IPS-18c (cell line): ENCODE measurements around the gene NFE2.
A peak's percentile ranks its signal among the peaks of the same experiment; 100 is the strongest.
"Not testable (repeated sequence)": the region's sequence is repeated elsewhere in the genome, so short reads cannot be mapped to it uniquely, and the experiment has no call there.

Experiments
- H3K4me3 ChIP-seq: 2 replicates; pipeline ENCODE4 v1.7.0; 2013; ENCODE audit warnings: low read depth, mild to moderate bottlenecking, low read length, moderate library complexity; ENCODE audit not compliant: insufficient read depth
- H3K9me3 ChIP-seq: one replicate; pipeline ENCODE4 v1.6.1; 2013; ENCODE audit warnings: mild to moderate bottlenecking, low read length, moderate library complexity; ENCODE audit not compliant: control insufficient read depth, insufficient read depth

NFE2 gene

GRCh38 chr12:54287261-54288157, 13.3 kb downstream of the NFE2 start:
- no peaks in the 10 kb centered on the region for H3K9me3 ChIP-seq
- no peak overlapping the region for H3K4me3 ChIP-seq

- H3K9me3 ChIP-seq = no peaks in the 10 kb centered on the region
- H3K4me3 ChIP-seq = no peak overlapping the region
Measured at GRCh38 chr12:54286042-54287030, 14.5 kb downstream of the NFE2 start.

GRCh38 chr12:54285150-54286041, 15.4 kb downstream of the NFE2 start:
- H3K4me3 ChIP-seq = no peak overlapping the region

GRCh38 chr12:54284070-54284780, 16.6 kb downstream of the NFE2 start:
- H3K4me3 ChIP-seq = peak overlapping the region; percentile 20; the same call in 1 of the 2 replicates
- H3K9me3 ChIP-seq = not testable (repeated sequence)

More at GRCh38 chr12:54285150-54286041, 15.4 kb downstream of the NFE2 start:
- H3K9me3 ChIP-seq = no peaks in the 10 kb centered on the region

GRCh38 chr12:54282949-54283593, 17.7 kb downstream of the NFE2 start:
- H3K9me3 ChIP-seq = no peaks in the 10 kb centered on the region
- peak overlapping the region; percentile 67 for H3K4me3 ChIP-seq

GRCh38 chr12:54281694-54282093, 19.1 kb downstream of the NFE2 start:
- peak overlapping the region; percentile 67 for H3K4me3 ChIP-seq
- H3K9me3 ChIP-seq = not testable (repeated sequence)

- peak overlapping the region; percentile 67 for H3K4me3 ChIP-seq
- not testable (repeated sequence) for H3K9me3 ChIP-seq
Measured at GRCh38 chr12:54281261-54281638, 19.6 kb downstream of the NFE2 start.

GRCh38 chr12:54280468-54281260, 20.2 kb downstream of the NFE2 start, which contains the start of gene HNRNPA1:
Gene HNRNPA1 (plus strand): TSS chr12:54280726. CDS start chr12:54280808, 82 bp downstream.
- Histone ChIP-seq H3K9me3 (no peaks in the 10 kb centered on the region), H3K4me3 (peak within 1 kb of the TSS; percentile 90)

- H3K9me3 ChIP-seq = no peaks in the 10 kb centered on the region
Measured at GRCh38 chr12:54279632-54280467, 21.0 kb downstream of the NFE2 start, which contains the start of gene CBX5. Gene CBX5 (minus strand): TSS chr12:54280122. CDS start chr12:54257650, 22,472 bp downstream.

GRCh38 chr12:54279227-54279631, 21.6 kb downstream of the NFE2 start:
- no peaks in the 10 kb centered on the region for H3K9me3 ChIP-seq
- peak overlapping the region; percentile 90 for H3K4me3 ChIP-seq

More at GRCh38 chr12:54279632-54280467, 21.0 kb downstream of the NFE2 start, which contains the start of gene CBX5:
- peak within 1 kb of the TSS; percentile 90 for H3K4me3 ChIP-seq

- H3K4me3 ChIP-seq = peak overlapping the region; percentile 38; the same call in 1 of the 2 replicates
Measured at GRCh38 chr12:54277823-54278276, 23.0 kb downstream of the NFE2 start.

GRCh38 chr12:54276368-54276767, 24.4 kb downstream of the NFE2 start:
- no peaks in the 10 kb centered on the region for H3K9me3 ChIP-seq
- no peak overlapping the region for H3K4me3 ChIP-seq

More at GRCh38 chr12:54277823-54278276, 23.0 kb downstream of the NFE2 start:
- no peaks in the 10 kb centered on the region for H3K9me3 ChIP-seq

- no peak overlapping the region for H3K4me3 ChIP-seq
- H3K9me3 ChIP-seq = no peaks in the 10 kb centered on the region
Measured at GRCh38 chr12:54273981-54274380, 26.8 kb downstream of the NFE2 start.

GRCh38 chr12:54272214-54272613, 28.6 kb downstream of the NFE2 start:
- Histone ChIP-seq H3K9me3 (no peaks in the 10 kb centered on the region), H3K4me3 (no peak overlapping the region)
